ENCODE results near the gene NRBP1. TPM values are rescaled to one million over a fixed set of nuclear protein-coding genes. Genes with fewer than 3 reads are reported as not detected.

The NRBP1 gene
- total RNA-seq, 2 experiments from 2014 or later = 27.9 to 46.0 TPM

GRCh38 chr2:27379383-27379835 is 49.0 kb upstream of the NRBP1 start:
- Histone ChIP-seq H3K36me3 (ENCODE audit: insufficient read depth, low read length) (peaks cover 93% of the 10 kb centered on the region), H3K9me3 (ENCODE audit: low read length) (no peaks in the 10 kb centered on the region)
- POLR2A ChIA-PET = interaction anchor here (0.7 to 2.3 kb wide), 6 partner anchors 8 to 216 kb away, joined by 3 to 18 read pairs (median 3); partner anchors contain the start of genes MPV17 and SNX17

DNA sequence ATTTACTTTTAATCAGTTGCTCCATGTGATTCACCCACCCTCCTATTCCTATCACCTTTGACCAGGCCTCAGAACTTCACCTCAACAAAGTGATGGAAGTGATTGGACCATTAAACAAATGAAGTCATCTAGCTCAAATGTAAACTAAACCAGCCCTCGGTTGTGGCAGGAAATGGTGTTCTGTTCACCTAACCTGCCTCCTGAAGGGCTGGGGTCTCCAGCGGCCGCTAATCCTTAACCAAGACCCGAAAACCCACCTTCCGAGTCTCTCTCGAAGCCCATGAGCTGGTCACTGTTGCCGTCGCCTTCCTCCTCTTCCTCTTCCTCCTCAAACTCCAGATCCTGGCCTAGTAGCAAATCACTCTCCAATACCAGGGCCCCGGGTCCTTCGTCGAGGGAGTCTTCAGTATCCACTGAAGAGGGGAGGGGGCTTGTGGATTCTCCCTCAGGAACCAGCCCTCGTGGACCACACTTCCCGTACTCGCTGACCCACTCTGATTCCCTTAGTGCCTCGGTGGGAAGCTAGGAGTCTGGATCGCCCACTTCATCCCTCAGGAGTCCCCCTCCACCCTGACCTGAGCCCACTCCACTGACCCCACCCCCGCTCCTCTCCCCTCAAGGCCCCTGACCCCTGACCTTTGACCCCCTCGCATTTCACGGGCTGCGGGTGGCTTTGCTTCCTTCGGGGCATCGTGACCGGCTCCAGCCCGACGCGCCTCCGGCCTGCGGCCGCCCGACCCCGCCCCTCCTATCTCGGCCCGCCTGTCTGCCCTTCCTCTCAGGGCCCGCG is 48.4 kb upstream of the NRBP1 start:
- no TSS peak for BruUV-seq (replicated peaks)
- intact Hi-C loops (cut with micrococcal nuclease; ENCODE audit: unreplicated experiment) = no loop called here
- Histone ChIP-seq H2AFZ (ENCODE audit: low read length) (peak overlapping the region; percentile 30; the same call in 1 of the 2 replicates), H3K27ac (ENCODE audit: low read depth, low read length, poor library complexity, severe bottlenecking) (peak overlapping the region; percentile 72), H3K9me2 (ENCODE audit: insufficient read depth, low read length) (no peaks in the 10 kb centered on the region), H3K36me3 (ENCODE audit: insufficient read depth, low read length) (peaks cover 93% of the 10 kb centered on the region), H3K4me3 (ENCODE audit: low read depth, low read length, poor library complexity, severe bottlenecking) (peak overlapping the region; percentile 86), H3K4me2 (ENCODE audit: low read length) (peak overlapping the region; percentile 98), H3K9me3 (ENCODE audit: low read length) (no peaks in the 10 kb centered on the region), H3K4me1 (ENCODE audit: insufficient read depth, low read length, poor library complexity, severe bottlenecking) (peaks cover 19% of the 10 kb centered on the region), H3K79me2 (ENCODE audit: insufficient read depth, low read depth, low read length) (peaks cover 11% of the 10 kb centered on the region; the same call in 1 of the 2 replicates), H4K20me1 (ENCODE audit: insufficient read depth, low read length) (no peaks in the 10 kb centered on the region)
- ChIA-PET CTCF (ENCODE audit: unreplicated experiment) (interaction anchor here (0.9 kb wide), 1 partner anchor 11 kb away, joined by 4 read pairs; no protein-coding TSS in a partner anchor), POLR2A (interaction anchor here (0.7 to 2.3 kb wide), 6 partner anchors 9 to 217 kb away, joined by 3 to 18 read pairs (median 3); partner anchors contain the start of genes MPV17 and SNX17)
- DNase-seq (ENCODE audit: low spot score) = peak; percentile 40
- TF ChIP-seq, protein P1, sequence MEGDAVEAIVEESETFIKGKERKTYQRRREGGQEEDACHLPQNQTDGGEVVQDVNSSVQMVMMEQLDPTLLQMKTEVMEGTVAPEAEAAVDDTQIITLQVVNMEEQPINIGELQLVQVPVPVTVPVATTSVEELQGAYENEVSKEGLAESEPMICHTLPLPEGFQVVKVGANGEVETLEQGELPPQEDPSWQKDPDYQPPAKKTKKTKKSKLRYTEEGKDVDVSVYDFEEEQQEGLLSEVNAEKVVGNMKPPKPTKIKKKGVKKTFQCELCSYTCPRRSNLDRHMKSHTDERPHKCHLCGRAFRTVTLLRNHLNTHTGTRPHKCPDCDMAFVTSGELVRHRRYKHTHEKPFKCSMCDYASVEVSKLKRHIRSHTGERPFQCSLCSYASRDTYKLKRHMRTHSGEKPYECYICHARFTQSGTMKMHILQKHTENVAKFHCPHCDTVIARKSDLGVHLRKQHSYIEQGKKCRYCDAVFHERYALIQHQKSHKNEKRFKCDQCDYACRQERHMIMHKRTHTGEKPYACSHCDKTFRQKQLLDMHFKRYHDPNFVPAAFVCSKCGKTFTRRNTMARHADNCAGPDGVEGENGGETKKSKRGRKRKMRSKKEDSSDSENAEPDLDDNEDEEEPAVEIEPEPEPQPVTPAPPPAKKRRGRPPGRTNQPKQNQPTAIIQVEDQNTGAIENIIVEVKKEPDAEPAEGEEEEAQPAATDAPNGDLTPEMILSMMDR (conservative IDR thresholded peaks at IDR 0.05; ENCODE audit: low read length) = no peak
- TF ChIP-seq EZH2phosphoT487 (IDR thresholded peaks at IDR 0.05; ENCODE audit: borderline replicate concordance, low read depth, low read length) = no peak

More at GRCh38 chr2:27379383-27379835, 49.0 kb upstream of the NRBP1 start:
- CTCF ChIA-PET (ENCODE audit: unreplicated experiment) = interaction anchor here (0.9 kb wide), 1 partner anchor 10 kb away, joined by 4 read pairs; no protein-coding TSS in a partner anchor
- Histone ChIP-seq H3K9me2 (ENCODE audit: insufficient read depth, low read length) (no peaks in the 10 kb centered on the region), H3K4me2 (ENCODE audit: low read length) (peak overlapping the region; percentile 98), H3K79me2 (ENCODE audit: insufficient read depth, low read depth, low read length) (peaks cover 11% of the 10 kb centered on the region; the same call in 1 of the 2 replicates), H4K20me1 (ENCODE audit: insufficient read depth, low read length) (no peaks in the 10 kb centered on the region), H2AFZ (ENCODE audit: low read length) (no peak overlapping the region), H3K27ac (ENCODE audit: low read depth, low read length, poor library complexity, severe bottlenecking) (peak overlapping the region; percentile 72), H3K4me3 (ENCODE audit: low read depth, low read length, poor library complexity, severe bottlenecking) (peak overlapping the region; percentile 86), H3K4me1 (ENCODE audit: insufficient read depth, low read length, poor library complexity, severe bottlenecking) (peaks cover 19% of the 10 kb centered on the region)
- DNase-seq (ENCODE audit: low spot score) = no peak
- BruUV-seq (replicated peaks) = TSS peak; percentile 46
- intact Hi-C loops (cut with micrococcal nuclease; ENCODE audit: unreplicated experiment) = no loop called here
- TF ChIP-seq EZH2phosphoT487 (IDR thresholded peaks at IDR 0.05; ENCODE audit: borderline replicate concordance, low read depth, low read length) = no peak
- TF ChIP-seq, protein P1 (conservative IDR thresholded peaks at IDR 0.05; ENCODE audit: low read length) = no peak
